Kidney (tissue), 14 donors: ENCODE data around the gene NOP14. TPM values are rescaled to one million over a fixed set of nuclear protein-coding genes. Genes with fewer than 3 reads are reported as not detected.

ENCODE experiments used
- DNase-seq, 5 donors: peaks; one replicate each; pipeline ENCODE4 v3.0.0-alpha.2; 2013 to 2020
- FAIRE-seq: peaks from 2 replicates; lab custom pipeline; 2012; peaks lifted over from hg19 to GRCh38; lab: Jason Lieb, UNC
- H3K27ac ChIP-seq, 2 donors: one replicate each; pipeline ENCODE4 v1.7.0; 2013; ENCODE audit warnings: low read depth in 2 of 2, low read length in 2 of 2, inconsistent platforms in 1 of 2
- H3K27me3 ChIP-seq: one replicate; pipeline ENCODE4 v1.7.1; 2013; ENCODE audit warnings: low read length, inconsistent platforms; ENCODE audit not compliant: control insufficient read depth, insufficient read depth
- H3K36me3 ChIP-seq, 3 donors: one replicate each; pipeline versions ENCODE4 v1.7.0 to v1.7.1; 2013; ENCODE audit warnings: low read length in 3 of 3, control low read depth in 1 of 3, inconsistent platforms in 1 of 3; ENCODE audit not compliant: insufficient read depth in 3 of 3, control insufficient read depth in 2 of 3
- H3K4me1 ChIP-seq, 3 donors: one replicate each; pipeline versions ENCODE4 v1.7.0 to v1.7.1; 2013; ENCODE audit warnings: low read length in 3 of 3, inconsistent platforms in 1 of 3, low read depth in 1 of 3; ENCODE audit not compliant: control insufficient read depth in 2 of 3, insufficient read depth in 2 of 3
- H3K4me3 ChIP-seq, 3 donors: one replicate each; pipeline versions ENCODE4 v1.7.0 to v1.8.1; 2013; ENCODE audit warnings: low read length in 3 of 3, control low read depth in 1 of 3, inconsistent platforms in 1 of 3
- H3K9ac ChIP-seq, 3 donors: one replicate each; pipeline versions ENCODE4 v1.7.0 to v1.7.1; 2013; ENCODE audit warnings: low read length in 3 of 3, control low read depth in 1 of 3, inconsistent platforms in 1 of 3
- H3K9me3 ChIP-seq, 3 donors: one replicate each; pipeline versions ENCODE4 v1.7.0 to v1.7.1; 2013; ENCODE audit warnings: low read length in 3 of 3, control low read depth in 1 of 3, inconsistent platforms in 1 of 3; ENCODE audit not compliant: control insufficient read depth in 2 of 3, insufficient read depth in 1 of 3
- intact Hi-C: fragments of 100-400 bp; cut with DNase I; formaldehyde crosslinking; loops from one replicate; pipeline ENCODE4 v1.11.1; 2022
- polyA plus RNA-seq: library from polyadenylated mRNA; stranded (reverse); fragments of 350-450 nt; fragmentation: Illumina TruSeq; extraction: RNeasy Lipid Tissue Mini Kit (QIAGEN cat#74804); gene quantifications from one replicate; pipeline ENCODE4 v1.2.3, GENCODE V29; 2014; ENCODE audit warnings: low read depth, low replicate concordance; ENCODE audit not compliant: insufficient read depth
- total RNA-seq: library from RNA; stranded (reverse); fragmentation: NEBNext Ultra II Directional; extraction: Animal tissue kit (Norgen Biotek cat#: 25700); gene quantifications from one replicate; pipeline ENCODE4 v1.2.1, GENCODE V29; 2021
- TF ChIP-seq, protein P1 (sequence below): IDR thresholded peaks from 3 replicates; pipeline ENCODE4 v1.5.1; 2012; ENCODE audit warnings: mild to moderate bottlenecking, moderate library complexity, borderline replicate concordance; ENCODE audit not compliant: insufficient read depth; ENCODE audit errors: extremely low read depth
- donor health status: control.
- donor health status: control.
- donor health status: control.
- donor health status: control.
- donor health status: control.
- donor health status: DM: yes; HTN: yes; CAD: no.
- donor health status: Normal renal cell carcinoma (clear cell type).

The NOP14 gene
- total and polyA plus RNA-seq, 2 donors from 2014 or later: 15.1 to 22.0 TPM

DNA sequence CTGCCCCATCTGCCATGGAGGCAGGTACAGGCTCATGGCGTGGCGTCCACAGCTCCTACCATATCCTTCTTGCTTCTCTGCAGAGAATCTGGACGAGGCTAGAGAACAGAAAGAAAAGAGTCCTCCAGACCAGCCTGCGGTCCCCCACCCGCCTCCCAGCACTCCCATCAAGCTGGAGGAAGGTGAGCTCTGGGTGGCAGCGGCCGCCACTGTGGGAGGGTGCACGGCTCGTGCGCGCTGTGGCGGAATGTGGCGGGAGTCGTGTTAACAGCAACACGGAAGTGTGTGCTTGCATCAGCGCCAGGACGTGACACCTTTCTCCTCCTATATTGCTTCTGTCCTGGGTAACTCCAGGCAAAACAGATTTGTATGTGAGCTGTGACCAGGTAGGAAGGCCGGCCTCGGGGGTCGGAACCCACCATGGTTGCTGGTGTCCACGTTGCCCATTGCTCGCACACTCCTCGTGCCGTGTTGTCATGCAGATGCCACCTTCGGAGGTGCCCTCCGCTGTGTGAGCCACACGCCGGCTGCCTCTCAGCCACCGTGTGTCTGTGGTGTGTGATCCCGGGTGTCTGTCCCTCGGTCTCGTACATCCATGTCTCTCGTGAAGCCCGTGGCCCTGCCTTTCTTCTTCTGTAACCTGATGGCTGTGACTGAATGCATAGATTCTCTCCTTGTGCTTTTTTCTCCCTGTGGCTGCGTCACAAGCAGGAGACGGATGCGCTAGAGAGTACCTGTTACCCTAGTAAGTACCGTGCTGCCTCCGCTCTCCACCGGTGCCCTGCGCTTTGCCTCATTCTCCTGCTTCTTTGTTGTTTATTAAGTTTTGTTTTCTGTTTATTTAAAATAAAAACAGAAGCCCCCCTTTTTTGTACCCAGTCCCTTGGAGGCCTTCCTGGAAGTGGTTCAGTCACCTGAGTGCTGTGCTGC, 37.0 kb downstream of the NOP14 start:
- FAIRE-seq: no peak
- Histone ChIP-seq H3K36me3 (peaks cover 2 to 56% (median 17%) of the 10 kb centered on the region in 3 donors), H3K9me3 (no peaks in the 10 kb centered on the region), H3K9ac (no peak overlapping the region), H3K27ac (no peak overlapping the region), H3K27me3 (no peaks in the 10 kb centered on the region), H3K4me1 (peaks cover 0 to 16% (median 8%) of the 10 kb centered on the region in 3 donors), H3K4me3 (no peak overlapping the region)
- TF ChIP-seq, protein P1, sequence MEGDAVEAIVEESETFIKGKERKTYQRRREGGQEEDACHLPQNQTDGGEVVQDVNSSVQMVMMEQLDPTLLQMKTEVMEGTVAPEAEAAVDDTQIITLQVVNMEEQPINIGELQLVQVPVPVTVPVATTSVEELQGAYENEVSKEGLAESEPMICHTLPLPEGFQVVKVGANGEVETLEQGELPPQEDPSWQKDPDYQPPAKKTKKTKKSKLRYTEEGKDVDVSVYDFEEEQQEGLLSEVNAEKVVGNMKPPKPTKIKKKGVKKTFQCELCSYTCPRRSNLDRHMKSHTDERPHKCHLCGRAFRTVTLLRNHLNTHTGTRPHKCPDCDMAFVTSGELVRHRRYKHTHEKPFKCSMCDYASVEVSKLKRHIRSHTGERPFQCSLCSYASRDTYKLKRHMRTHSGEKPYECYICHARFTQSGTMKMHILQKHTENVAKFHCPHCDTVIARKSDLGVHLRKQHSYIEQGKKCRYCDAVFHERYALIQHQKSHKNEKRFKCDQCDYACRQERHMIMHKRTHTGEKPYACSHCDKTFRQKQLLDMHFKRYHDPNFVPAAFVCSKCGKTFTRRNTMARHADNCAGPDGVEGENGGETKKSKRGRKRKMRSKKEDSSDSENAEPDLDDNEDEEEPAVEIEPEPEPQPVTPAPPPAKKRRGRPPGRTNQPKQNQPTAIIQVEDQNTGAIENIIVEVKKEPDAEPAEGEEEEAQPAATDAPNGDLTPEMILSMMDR: no peak
- intact Hi-C loops: loop anchor here (10.0 kb wide), 1 partner anchor 161 kb away; no protein-coding TSS in a partner anchor
- DNase-seq: peak in 1 of 5 donors; percentile 75

DNA sequence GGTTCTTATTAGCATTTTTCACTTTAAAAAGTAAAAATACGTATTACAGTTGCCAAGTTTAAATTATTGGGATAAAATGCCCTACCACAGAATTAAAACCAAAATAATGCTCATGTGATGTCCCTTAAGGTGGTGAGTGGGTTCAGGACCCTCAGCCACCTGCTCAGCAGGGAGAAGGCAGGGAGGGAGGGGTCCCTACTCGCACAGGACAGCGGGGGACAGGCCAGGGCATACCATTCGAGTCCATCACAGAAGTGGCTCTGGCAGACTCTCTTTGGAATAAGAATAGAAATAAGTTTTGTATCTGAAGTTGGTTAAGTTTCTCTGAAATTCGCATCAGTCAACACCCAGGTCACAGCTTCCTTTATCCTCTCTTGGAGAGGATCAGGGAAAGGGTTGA, 37.7 kb downstream of the NOP14 start:
- Histone ChIP-seq H3K9ac (no peak overlapping the region), H3K27me3 (no peaks in the 10 kb centered on the region), H3K36me3 (peaks cover 2 to 56% (median 17%) of the 10 kb centered on the region in 3 donors), H3K4me1 (peaks cover 0 to 16% (median 8%) of the 10 kb centered on the region in 3 donors), H3K27ac (no peak overlapping the region), H3K4me3 (no peak overlapping the region), H3K9me3 (no peaks in the 10 kb centered on the region)
- DNase-seq (peak in 1 of 5 donors; percentile 35), FAIRE-seq (no peak)
- intact Hi-C loops: loop anchor here (10.0 kb wide), 1 partner anchor 161 kb away; no protein-coding TSS in a partner anchor
- TF ChIP-seq, protein P1: no peak

DNA sequence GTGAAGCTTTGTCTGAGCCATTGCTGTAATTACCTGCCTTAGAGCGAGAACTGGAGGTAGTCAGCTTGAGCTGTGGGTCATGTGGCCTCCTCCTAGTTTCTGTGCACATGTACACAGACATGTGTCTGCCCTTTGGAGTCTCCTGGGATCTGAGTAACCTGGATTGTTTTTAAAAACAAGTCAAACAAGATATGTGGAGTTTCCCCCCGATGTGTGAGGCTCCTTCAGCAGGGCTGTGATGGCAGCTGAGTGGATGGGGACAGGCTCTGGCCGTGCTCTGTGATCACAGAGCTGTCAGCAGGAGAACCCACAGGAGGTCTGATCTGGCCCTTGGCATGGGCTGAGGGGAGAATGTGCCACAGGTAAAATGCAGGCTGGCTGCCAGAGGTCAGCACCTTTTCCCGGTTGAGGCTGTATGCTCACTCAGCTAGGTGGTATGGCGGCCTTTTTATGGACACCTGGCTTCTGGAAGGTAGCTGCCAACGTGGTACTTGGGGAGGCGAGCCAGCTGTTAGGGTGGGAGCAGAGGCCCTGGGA, 38.4 kb downstream of the NOP14 start:
- Histone ChIP-seq H3K4me1 (peaks cover 0 to 16% (median 8%) of the 10 kb centered on the region in 3 donors), H3K4me3 (no peak overlapping the region), H3K27ac (peak overlapping the region in 1 of 2 donors; percentile 54), H3K36me3 (peaks cover 2 to 50% (median 17%) of the 10 kb centered on the region in 3 donors), H3K9ac (no peak overlapping the region), H3K27me3 (no peaks in the 10 kb centered on the region), H3K9me3 (no peaks in the 10 kb centered on the region)
- intact Hi-C loops: loop anchor here (10.0 kb wide), 1 partner anchor 160 kb away; no protein-coding TSS in a partner anchor
- FAIRE-seq: no peak
- TF ChIP-seq, protein P1: no peak
- peak in 3 of 5 donors; percentile 14 to 53 (median 18) for DNase-seq
